B cell (primary cell): Measurements from ENCODE around the gene CFAP74. TPM values are rescaled to one million over a fixed set of nuclear protein-coding genes. Genes with fewer than 3 reads are reported as not detected.

Experiments used
- ATAC-seq: fragments of 200-7000 bp; cut with Tn5 transposase; one replicate; pipeline ENCODE4 v1.10.0; 2021; ENCODE audit warnings: low read depth, mild to moderate bottlenecking, moderate number of reproducible peaks, moderate library complexity
- CTCF ChIA-PET: fragments of 350-600 bp; sonication (Branson Sonifier 250); formaldehyde crosslinking; loops from one replicate; lab custom pipeline; 2021; ENCODE audit warnings: antibody characterized with exemption, inconsistent platforms; lab: Charles Lee
- POLR2A ChIA-PET: fragments of 350-600 bp; sonication (Branson Sonifier 250); formaldehyde crosslinking; loops from one replicate; lab custom pipeline; 2021; ENCODE audit warnings: antibody characterized with exemption; lab: Charles Lee
- DNase-seq: peaks from one replicate; pipeline ENCODE4 v3.0.0; 2013
- H2AFZ ChIP-seq: 2 replicates; pipeline ENCODE4 v1.6.1; 2012; ENCODE audit warnings: mild to moderate bottlenecking, low read depth, low read length; ENCODE audit not compliant: insufficient read depth, poor library complexity, severe bottlenecking
- H3K27ac ChIP-seq, 2 donors: 1 replicate in 1 of 2; 2 replicates in 1 of 2; pipeline ENCODE4 v1.5.1; 2012 to 2013; ENCODE audit warnings: low read length in 2 of 2, mild to moderate bottlenecking in 2 of 2, moderate library complexity in 1 of 2
- H3K27me3 ChIP-seq, 4 experiments: fragments of 200-600 bp in 1 of 4; sonication (generic) in 1 of 4; replicated peaks in 1 of 4; 1 replicate in 2 of 4; 2 replicates in 2 of 4; pipeline versions ENCODE4 v1.6.1 to v1.7.0; 2013 to 2016; ENCODE audit warnings: low read length in 3 of 4, mild to moderate bottlenecking in 2 of 4, mixed read lengths in 1 of 4, moderate library complexity in 1 of 4; ENCODE audit not compliant: insufficient read depth in 4 of 4, control insufficient read depth in 3 of 4; ENCODE audit errors: control extremely low read depth in 1 of 4
- H3K36me3 ChIP-seq, 2 experiments: replicated peaks in 1 of 2; 1 replicate in 1 of 2; 2 replicates in 1 of 2; pipeline versions ENCODE4 v1.6.1 to v1.7.1; 2013; ENCODE audit warnings: low read length in 1 of 2; ENCODE audit not compliant: insufficient read depth in 2 of 2, control insufficient read depth in 1 of 2; ENCODE audit errors: control extremely low read depth in 1 of 2, extremely low read depth in 1 of 2
- H3K4me1 ChIP-seq, 2 donors: fragments of 200-600 bp in 1 of 2; sonication (generic) in 1 of 2; 1 replicate in 1 of 2; 2 replicates in 1 of 2; pipeline versions ENCODE4 v1.5.1 to v1.6.1; 2013 to 2017; ENCODE audit warnings: low read length in 2 of 2; ENCODE audit not compliant: control insufficient read depth in 2 of 2, insufficient read depth in 2 of 2
- H3K4me2 ChIP-seq: replicated peaks from 2 replicates; pipeline ENCODE3; 2012; ENCODE audit warnings: mild to moderate bottlenecking, low read depth, low read length; ENCODE audit not compliant: poor library complexity, severe bottlenecking
- H3K4me3 ChIP-seq, 5 experiments: fragments of 200-600 bp in 1 of 5; sonication (generic) in 1 of 5; 1 replicate in 3 of 5; 2 replicates in 2 of 5; pipeline versions ENCODE4 v1.5.1 to v1.7.0; 2011 to 2016; ENCODE audit warnings: low read length in 4 of 5, mild to moderate bottlenecking in 4 of 5, low read depth in 2 of 5, control low read depth in 1 of 5, moderate library complexity in 1 of 5; ENCODE audit not compliant: insufficient read depth in 1 of 5; ENCODE audit errors: control extremely low read depth in 1 of 5, extremely low read depth in 1 of 5
- H3K79me2 ChIP-seq: fragments of 200-600 bp; sonication (generic); one replicate; pipeline ENCODE4 v1.6.0; 2016; ENCODE audit warnings: low read length; ENCODE audit not compliant: control insufficient read depth, insufficient read depth
- H3K9ac ChIP-seq: fragments of 200-600 bp; sonication (generic); 2 replicates; pipeline ENCODE4 v1.6.1; 2017; ENCODE audit warnings: mild to moderate bottlenecking, low read length, moderate library complexity
- H3K9me3 ChIP-seq, 3 donors: one replicate each; pipeline versions ENCODE4 v1.6.1 to v1.7.1; 2013; ENCODE audit warnings: low read length in 2 of 3; ENCODE audit not compliant: control insufficient read depth in 2 of 3, insufficient read depth in 1 of 3; ENCODE audit errors: control extremely low read depth in 1 of 3
- H4K20me1 ChIP-seq: 2 replicates; pipeline ENCODE4 v1.6.0; 2012; ENCODE audit warnings: mild to moderate bottlenecking, low read length; ENCODE audit not compliant: insufficient read depth, control insufficient read depth, poor library complexity, severe bottlenecking
- H3K27ac Mint-ChIP-seq: one replicate; pipeline ENCODE4 v1.8.0; 2021; ENCODE audit warnings: mixed read lengths
- H3K27me3 Mint-ChIP-seq: one replicate; pipeline ENCODE4 v1.8.0; 2021; ENCODE audit warnings: mixed read lengths
- H3K4me1 Mint-ChIP-seq: one replicate; pipeline ENCODE4 v1.8.0; 2021; ENCODE audit warnings: mixed read lengths
- H3K4me3 Mint-ChIP-seq: one replicate; pipeline ENCODE4 v1.8.0; 2021; ENCODE audit warnings: mixed read lengths
- H3K9me3 Mint-ChIP-seq: one replicate; pipeline ENCODE4 v1.8.0; 2022; ENCODE audit warnings: mixed read lengths; ENCODE audit not compliant: insufficient read depth
- EZH2 ChIP-seq: IDR thresholded peaks from 2 replicates; pipeline ENCODE4 v1.6.1; 2012; ENCODE audit warnings: borderline replicate concordance, low read depth, mild to moderate bottlenecking, moderate library complexity, low read length; ENCODE audit not compliant: insufficient read depth, poor library complexity, severe bottlenecking
- WGBS: methylation state at CpG from one replicate; pipeline ENCODE4 v1.1.5; 2013; ENCODE audit warnings: missing lambda C conversion rate; ENCODE audit not compliant: insufficient coverage; 5-methylcytosine and 5-hydroxymethylcytosine counted together
- intact Hi-C: fragments of 100-400 bp; cut with micrococcal nuclease; formaldehyde crosslinking; loops from one replicate; pipeline ENCODE4 v1.10.0; 2022
- polyA plus RNA-seq: library from polyadenylated mRNA; depleted of rRNA; stranded (reverse); fragments of >200 nt; gene quantifications from 2 replicates; pipeline ENCODE4 v1.2.3, GENCODE V29; 2012
- total RNA-seq, 2 donors: library from RNA; stranded (reverse); fragments of 120-200 nt in 1 of 2; gene quantifications; 1 replicate in 1 of 2; 2 replicates in 1 of 2; pipeline versions ENCODE4 v1.2.3 to v1.2.4, GENCODE V29; 2013 to 2022
- TF ChIP-seq, protein P1 (sequence below): fragments of 200-600 bp; IDR thresholded peaks from one replicate; pipeline ENCODE4 v1.8.0; 2022; ENCODE audit warnings: antibody characterized with exemption, mild to moderate bottlenecking

Gene CFAP74
- total and polyA plus RNA-seq, 2 donors (not counting 1 experiment from before 2014, with no cell fraction given): not detected

DNA sequence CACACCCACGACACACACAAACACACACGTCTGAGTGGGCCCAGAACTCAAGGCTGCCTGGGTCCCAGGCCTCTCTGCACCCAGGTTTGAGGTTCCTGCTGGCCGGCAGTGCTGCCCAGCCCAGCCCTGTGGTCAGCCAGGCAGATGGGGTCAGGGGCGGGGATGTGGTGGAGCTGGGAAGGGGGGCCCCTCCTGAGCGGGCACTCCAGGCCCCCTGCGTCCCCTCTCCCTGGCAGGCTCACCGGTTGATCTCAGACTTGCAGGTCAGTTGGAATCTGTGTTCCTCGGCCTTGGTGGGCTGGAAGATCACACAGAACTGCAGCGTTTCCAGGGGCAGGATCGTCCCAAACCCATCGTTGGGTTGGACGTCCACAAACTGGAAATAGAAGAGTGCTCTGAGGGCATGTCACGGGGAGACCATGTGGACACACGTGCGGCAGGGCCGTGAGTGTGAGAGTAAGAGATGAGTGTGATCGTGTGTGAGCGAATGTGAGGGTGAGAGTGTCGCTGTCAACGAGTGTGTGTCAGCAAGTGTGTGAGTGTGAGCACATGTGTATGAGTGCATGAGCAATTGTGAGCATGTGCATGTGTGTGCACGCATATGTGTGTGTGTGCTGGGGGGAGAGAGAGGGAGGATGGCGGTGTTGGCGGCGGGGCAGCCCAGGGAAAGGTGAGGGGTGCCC is 64.8 kb downstream of the CFAP74 start:
- H3K27ac Mint-ChIP-seq: no peak overlapping the region
- 91% methylated on average over 23 of the region's 24 CpGs for WGBS
- no peak for DNase-seq
- no peaks in the 10 kb centered on the region for H3K36me3 ChIP-seq
- no peak overlapping the region for H3K4me2 ChIP-seq
- no peak overlapping the region for H3K4me3 Mint-ChIP-seq
- H3K4me1 Mint-ChIP-seq: peaks cover 3% of the 10 kb centered on the region
- no peaks in the 10 kb centered on the region for H3K9me3 Mint-ChIP-seq
- no peak overlapping the region for H3K9ac ChIP-seq
- H3K4me3 ChIP-seq: no peak overlapping the region
- H3K27me3 Mint-ChIP-seq: no peaks in the 10 kb centered on the region
- CTCF ChIA-PET: no interaction called here
- peaks cover 0 to 2% (median 0%) of the 10 kb centered on the region in 4 experiments for H3K27me3 ChIP-seq
- H3K4me1 ChIP-seq: peaks cover 0 to 2% of the 10 kb centered on the region in 2 donors
- H3K79me2 ChIP-seq: no peaks in the 10 kb centered on the region
- no peaks in the 10 kb centered on the region for H4K20me1 ChIP-seq
- no peak for TF ChIP-seq EZH2
- TF ChIP-seq, protein P1, sequence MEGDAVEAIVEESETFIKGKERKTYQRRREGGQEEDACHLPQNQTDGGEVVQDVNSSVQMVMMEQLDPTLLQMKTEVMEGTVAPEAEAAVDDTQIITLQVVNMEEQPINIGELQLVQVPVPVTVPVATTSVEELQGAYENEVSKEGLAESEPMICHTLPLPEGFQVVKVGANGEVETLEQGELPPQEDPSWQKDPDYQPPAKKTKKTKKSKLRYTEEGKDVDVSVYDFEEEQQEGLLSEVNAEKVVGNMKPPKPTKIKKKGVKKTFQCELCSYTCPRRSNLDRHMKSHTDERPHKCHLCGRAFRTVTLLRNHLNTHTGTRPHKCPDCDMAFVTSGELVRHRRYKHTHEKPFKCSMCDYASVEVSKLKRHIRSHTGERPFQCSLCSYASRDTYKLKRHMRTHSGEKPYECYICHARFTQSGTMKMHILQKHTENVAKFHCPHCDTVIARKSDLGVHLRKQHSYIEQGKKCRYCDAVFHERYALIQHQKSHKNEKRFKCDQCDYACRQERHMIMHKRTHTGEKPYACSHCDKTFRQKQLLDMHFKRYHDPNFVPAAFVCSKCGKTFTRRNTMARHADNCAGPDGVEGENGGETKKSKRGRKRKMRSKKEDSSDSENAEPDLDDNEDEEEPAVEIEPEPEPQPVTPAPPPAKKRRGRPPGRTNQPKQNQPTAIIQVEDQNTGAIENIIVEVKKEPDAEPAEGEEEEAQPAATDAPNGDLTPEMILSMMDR: no peak
- intact Hi-C loops: no loop called here
- no peak for ATAC-seq
- H2AFZ ChIP-seq: no peak overlapping the region
- no peak overlapping the region for H3K27ac ChIP-seq
- POLR2A ChIA-PET: no interaction called here
- H3K9me3 ChIP-seq: no peaks in the 10 kb centered on the region

DNA sequence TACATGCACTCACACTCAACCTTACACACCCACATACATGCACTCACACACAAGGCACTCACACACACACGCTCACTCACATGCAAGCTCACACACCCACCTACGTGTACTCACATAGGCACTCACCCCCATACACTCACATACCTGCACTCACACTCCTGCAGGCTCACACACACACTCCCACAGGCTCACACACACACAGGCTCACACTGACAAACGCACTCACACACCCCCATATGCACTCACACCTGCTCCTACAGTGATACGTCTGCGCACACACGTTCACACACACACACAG is 65.4 kb downstream of the CFAP74 start:
- Histone ChIP-seq H3K4me2 (no peak overlapping the region), H3K27me3 (peaks cover 0 to under 1% (median 0%) of the 10 kb centered on the region in 4 experiments), H3K9ac (no peak overlapping the region), H3K9me3 (no peaks in the 10 kb centered on the region), H2AFZ (no peak overlapping the region), H4K20me1 (no peaks in the 10 kb centered on the region), H3K4me3 (no peak overlapping the region), H3K36me3 (no peaks in the 10 kb centered on the region), H3K79me2 (no peaks in the 10 kb centered on the region), H3K4me1 (no peaks in the 10 kb centered on the region), H3K27ac (no peak overlapping the region)
- ChIA-PET POLR2A (no interaction called here), CTCF (no interaction called here)
- Mint-ChIP-seq H3K27me3 (no peaks in the 10 kb centered on the region), H3K4me3 (no peak overlapping the region), H3K27ac (no peak overlapping the region), H3K4me1 (peaks cover 3% of the 10 kb centered on the region), H3K9me3 (no peaks in the 10 kb centered on the region)
- intact Hi-C loops: no loop called here
- DNase-seq (no peak), ATAC-seq (no peak)
- TF ChIP-seq, protein P1: no peak
- no peak for TF ChIP-seq EZH2
- WGBS: 75% methylated on average over 6 of the region's 6 CpGs
